ENCODE measurements around the gene TGM4.
"Not testable (repeated sequence)": the region's sequence is repeated elsewhere in the genome, so short reads cannot be mapped to it uniquely, and the experiment has no call there.

Gene TGM4

DNA sequence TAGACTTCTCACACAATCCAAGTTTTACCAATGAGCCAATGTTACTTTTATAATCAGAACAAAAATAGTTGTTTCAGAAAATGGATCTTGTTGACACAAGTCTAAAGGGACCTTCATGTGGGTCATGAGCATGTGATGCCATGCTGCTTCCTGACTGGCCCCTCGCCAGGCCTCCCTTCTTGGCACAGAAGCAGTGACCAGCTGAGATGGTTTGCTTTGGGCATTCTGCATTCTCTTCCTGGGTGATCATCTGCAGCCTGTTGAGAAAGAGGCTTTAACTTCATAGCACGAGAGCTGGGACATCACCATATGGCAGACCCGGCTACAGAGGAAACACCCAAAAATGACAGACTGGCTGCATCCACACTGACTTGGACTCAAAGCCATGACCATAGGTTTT, 45.7 kb downstream of the TGM4 start:
- no peaks in the 10 kb centered on the region for H3K27me3 Mint-ChIP-seq
- peaks cover 2% of the 10 kb centered on the region for H3K36me3 Mint-ChIP-seq
- no peaks in the 10 kb centered on the region for H3K9me3 Mint-ChIP-seq
- no peak overlapping the region for H3K27ac Mint-ChIP-seq
- H3K4me3 Mint-ChIP-seq, result no peak overlapping the region
- no peaks in the 10 kb centered on the region for H3K4me1 Mint-ChIP-seq

- Mint-ChIP-seq H3K27ac (no peak overlapping the region), H3K27me3 (no peaks in the 10 kb centered on the region), H3K4me3 (no peak overlapping the region), H3K36me3 (peaks cover 11% of the 10 kb centered on the region), H3K9me3 (no peaks in the 10 kb centered on the region), H3K4me1 (no peaks in the 10 kb centered on the region)
Observed at GRCh38 chr3:44923632-44924456, 49.4 kb downstream of the TGM4 start.

- Mint-ChIP-seq H3K27me3 (no peaks in the 10 kb centered on the region), H3K4me3 (no peak overlapping the region), H3K9me3 (no peaks in the 10 kb centered on the region), H3K27ac (no peak overlapping the region), H3K36me3 (peaks cover 12% of the 10 kb centered on the region), H3K4me1 (no peaks in the 10 kb centered on the region)
Observed at GRCh38 chr3:44924457-44925084, 50.2 kb downstream of the TGM4 start.

DNA sequence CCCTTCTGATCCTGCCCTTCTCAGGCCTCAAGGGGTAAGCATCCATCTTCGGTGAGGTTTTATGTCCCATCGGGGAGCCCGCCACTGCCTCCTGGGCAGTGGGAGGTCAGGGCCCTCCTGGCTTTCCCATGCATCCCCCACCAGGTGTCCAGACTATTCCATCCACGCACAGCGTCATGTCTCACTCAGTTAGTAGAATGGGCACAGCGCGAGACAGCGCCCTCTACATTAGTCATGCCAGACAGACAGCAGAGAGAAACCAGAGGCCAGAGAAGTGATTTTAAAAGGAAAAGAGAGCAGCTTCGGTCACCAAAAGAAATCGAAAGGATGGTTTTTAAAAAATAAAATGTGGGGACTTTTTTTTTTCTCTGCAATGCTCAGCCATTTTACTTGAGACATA, 51.8 kb downstream of the TGM4 start:
- H3K27ac Mint-ChIP-seq, result no peak overlapping the region
- H3K36me3 Mint-ChIP-seq, result peaks cover 10% of the 10 kb centered on the region

GRCh38 chr3:44926921-44927320, 52.5 kb downstream of the TGM4 start:
- Mint-ChIP-seq H3K27ac (no peak overlapping the region), H3K27me3 (no peaks in the 10 kb centered on the region), H3K36me3 (peaks cover 10% of the 10 kb centered on the region), H3K9me3 (no peaks in the 10 kb centered on the region), H3K4me1 (no peaks in the 10 kb centered on the region), H3K4me3 (no peak overlapping the region)

More for the DNA sequence above, 51.8 kb downstream of the TGM4 start:
- no peaks in the 10 kb centered on the region for H3K4me1 Mint-ChIP-seq
- H3K27me3 Mint-ChIP-seq, result no peaks in the 10 kb centered on the region
- no peak overlapping the region for H3K4me3 Mint-ChIP-seq
- H3K9me3 Mint-ChIP-seq, result no peaks in the 10 kb centered on the region

DNA sequence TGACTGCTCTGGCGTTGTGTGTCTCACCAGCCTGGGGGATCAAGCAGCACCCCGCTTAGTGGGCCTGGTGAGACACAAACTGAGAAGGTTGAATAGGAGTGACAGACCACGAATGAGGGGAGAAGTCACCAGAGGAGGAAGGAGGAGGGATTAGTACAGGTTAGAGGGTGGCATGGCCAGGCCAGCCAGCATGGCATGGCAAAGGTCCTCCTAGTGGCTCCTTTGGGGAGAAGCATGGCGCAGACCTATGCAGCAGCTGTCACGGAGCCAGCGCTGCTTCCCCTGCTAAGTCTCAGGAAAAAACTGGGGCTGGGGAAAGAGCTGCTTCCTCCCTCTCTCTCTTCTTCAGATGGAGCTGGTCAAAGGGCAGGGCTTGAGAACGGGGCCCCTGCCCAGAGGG, 53.0 kb downstream of the TGM4 start:
- H3K4me3 Mint-ChIP-seq, result no peak overlapping the region
- H3K4me1 Mint-ChIP-seq, result no peaks in the 10 kb centered on the region
- H3K9me3 Mint-ChIP-seq, result no peaks in the 10 kb centered on the region
- H3K27me3 Mint-ChIP-seq, result no peaks in the 10 kb centered on the region
- peaks cover 10% of the 10 kb centered on the region for H3K36me3 Mint-ChIP-seq
- no peak overlapping the region for H3K27ac Mint-ChIP-seq

- peaks cover 12% of the 10 kb centered on the region for H3K36me3 Mint-ChIP-seq
- H3K4me1 Mint-ChIP-seq, result peaks cover 4% of the 10 kb centered on the region
- H3K9me3 Mint-ChIP-seq, result no peaks in the 10 kb centered on the region
- H3K27me3 Mint-ChIP-seq, result no peaks in the 10 kb centered on the region
- no peak overlapping the region for H3K27ac Mint-ChIP-seq
- H3K4me3 Mint-ChIP-seq, result no peak overlapping the region
Observed at GRCh38 chr3:44929782-44930181, 55.4 kb downstream of the TGM4 start.

DNA sequence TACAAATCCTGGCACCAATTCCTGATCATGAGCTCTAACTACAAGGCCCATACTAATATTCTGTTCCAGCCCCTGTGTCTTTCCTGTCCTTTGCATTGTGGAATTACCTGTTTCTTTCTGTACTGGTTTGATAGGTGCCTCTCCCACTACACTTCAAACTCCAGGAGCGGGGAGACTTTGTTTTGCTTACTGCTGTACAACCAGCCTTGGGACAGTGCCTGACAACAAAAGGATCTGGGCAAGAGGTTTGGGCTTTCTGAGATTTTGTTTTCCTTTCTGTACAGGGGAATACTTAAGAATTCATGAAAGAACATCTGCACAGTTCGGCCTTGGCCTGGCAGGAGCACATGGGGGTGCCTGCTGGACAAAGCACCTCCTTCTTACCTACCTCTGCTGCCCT, 56.5 kb downstream of the TGM4 start:
- peaks cover 9% of the 10 kb centered on the region for H3K4me1 Mint-ChIP-seq
- H3K9me3 Mint-ChIP-seq, result no peaks in the 10 kb centered on the region
- H3K36me3 Mint-ChIP-seq, result peaks cover 12% of the 10 kb centered on the region
- no peak overlapping the region for H3K4me3 Mint-ChIP-seq
- H3K27me3 Mint-ChIP-seq, result no peaks in the 10 kb centered on the region
- H3K27ac Mint-ChIP-seq, result no peak overlapping the region

DNA sequence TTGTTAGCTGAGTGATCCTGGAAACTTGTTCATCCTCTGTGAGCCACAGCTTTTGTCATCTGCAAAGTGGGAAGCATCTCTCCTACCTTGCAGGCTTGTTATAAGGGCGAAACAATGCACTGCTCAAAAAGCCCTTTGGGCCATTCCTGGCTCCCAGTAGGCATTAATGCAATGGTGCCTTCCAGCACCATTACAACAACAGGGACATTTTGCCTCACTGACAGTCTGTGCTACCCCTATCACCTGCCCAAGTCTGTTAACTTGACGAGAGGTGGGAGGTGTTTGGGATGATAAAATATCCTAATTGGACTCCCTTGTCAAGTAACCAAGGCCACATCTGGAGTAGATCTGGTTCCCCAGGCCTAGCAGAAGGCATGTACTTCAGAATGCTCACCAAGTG, 57.4 kb downstream of the TGM4 start:
- Mint-ChIP-seq H3K9me3 (no peaks in the 10 kb centered on the region), H3K27me3 (no peaks in the 10 kb centered on the region), H3K4me1 (peaks cover 14% of the 10 kb centered on the region), H3K27ac (no peak overlapping the region), H3K36me3 (peaks cover 9% of the 10 kb centered on the region), H3K4me3 (no peak overlapping the region)

DNA sequence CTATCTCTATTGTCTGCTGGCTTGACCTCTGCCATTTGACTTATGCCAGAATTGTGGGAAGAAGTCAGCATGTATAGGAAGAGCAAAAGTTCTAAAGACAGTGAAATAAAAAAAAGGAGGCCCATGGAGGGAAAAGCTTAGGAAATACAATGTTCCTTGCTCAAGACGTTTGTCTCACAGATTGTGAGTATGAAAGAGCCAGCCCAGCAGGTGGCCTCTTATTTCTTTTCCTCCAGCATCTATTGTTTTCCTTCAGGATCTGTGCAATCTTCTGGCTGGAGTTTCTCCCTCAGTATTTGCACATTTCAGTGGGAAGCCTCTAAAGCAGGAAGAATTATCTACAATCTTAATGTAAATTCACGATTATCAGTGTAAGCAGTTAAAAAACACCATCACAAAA, 57.9 kb downstream of the TGM4 start:
- H3K9me3 Mint-ChIP-seq, result no peaks in the 10 kb centered on the region
- H3K4me3 Mint-ChIP-seq, result no peak overlapping the region
- H3K27ac Mint-ChIP-seq, result no peak overlapping the region
- H3K4me1 Mint-ChIP-seq, result peaks cover 14% of the 10 kb centered on the region
- H3K27me3 Mint-ChIP-seq, result no peaks in the 10 kb centered on the region
- H3K36me3 Mint-ChIP-seq, result peaks cover 9% of the 10 kb centered on the region

GRCh38 chr3:44932986-44933944, 58.9 kb downstream of the TGM4 start:
- Mint-ChIP-seq H3K36me3 (peaks cover 9% of the 10 kb centered on the region), H3K4me3 (no peak overlapping the region), H3K27me3 (no peaks in the 10 kb centered on the region), H3K9me3 (no peaks in the 10 kb centered on the region), H3K4me1 (peaks cover 14% of the 10 kb centered on the region), H3K27ac (no peak overlapping the region)

- no peak overlapping the region for H3K4me3 Mint-ChIP-seq
- peaks cover 15% of the 10 kb centered on the region for H3K36me3 Mint-ChIP-seq
- H3K4me1 Mint-ChIP-seq, result peaks cover 10% of the 10 kb centered on the region
- no peaks in the 10 kb centered on the region for H3K9me3 Mint-ChIP-seq
- H3K27ac Mint-ChIP-seq, result no peak overlapping the region
- no peaks in the 10 kb centered on the region for H3K27me3 Mint-ChIP-seq
Observed at GRCh38 chr3:44939581-44940036, 65.2 kb downstream of the TGM4 start.

DNA sequence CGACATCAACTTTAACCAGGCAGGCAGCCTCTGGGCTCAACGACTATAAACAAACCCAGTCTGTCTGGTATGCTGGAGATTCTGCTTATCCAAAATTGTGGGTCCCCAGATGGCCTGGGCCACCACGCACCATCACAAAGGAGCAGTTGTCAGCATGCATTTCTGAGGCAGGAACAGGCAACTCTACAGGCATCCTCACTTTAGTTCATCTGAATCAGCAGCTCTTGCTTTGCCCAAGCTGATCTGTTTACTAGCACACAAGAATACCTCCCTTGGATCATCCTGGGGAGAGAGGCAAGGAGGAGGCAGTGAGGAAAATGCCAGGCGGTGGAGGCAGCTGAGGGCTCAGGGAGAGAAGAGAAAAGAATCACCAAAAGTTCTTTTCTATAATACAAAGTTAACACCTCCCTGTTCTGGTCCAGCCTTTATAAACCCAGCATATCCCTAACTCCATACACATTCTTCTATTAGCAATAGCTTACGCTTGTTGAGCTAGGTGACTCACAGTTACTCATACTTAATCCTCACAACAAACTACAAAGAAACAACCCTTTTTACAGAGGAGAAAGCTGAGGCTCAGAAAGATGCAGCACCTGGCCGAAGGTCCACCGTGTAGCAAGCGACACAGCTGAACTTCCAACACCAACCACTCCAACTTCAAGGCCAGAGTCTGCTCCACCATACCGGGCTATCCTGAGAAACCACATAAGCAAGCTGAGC, 68.0 kb downstream of the TGM4 start:
- H3K27me3 Mint-ChIP-seq, result no peaks in the 10 kb centered on the region
- H3K36me3 Mint-ChIP-seq, result peaks cover 16% of the 10 kb centered on the region
- no peak overlapping the region for H3K27ac Mint-ChIP-seq
- H3K9me3 Mint-ChIP-seq, result no peaks in the 10 kb centered on the region
- H3K4me1 Mint-ChIP-seq, result peaks cover 7% of the 10 kb centered on the region
- H3K4me3 Mint-ChIP-seq, result no peak overlapping the region

DNA sequence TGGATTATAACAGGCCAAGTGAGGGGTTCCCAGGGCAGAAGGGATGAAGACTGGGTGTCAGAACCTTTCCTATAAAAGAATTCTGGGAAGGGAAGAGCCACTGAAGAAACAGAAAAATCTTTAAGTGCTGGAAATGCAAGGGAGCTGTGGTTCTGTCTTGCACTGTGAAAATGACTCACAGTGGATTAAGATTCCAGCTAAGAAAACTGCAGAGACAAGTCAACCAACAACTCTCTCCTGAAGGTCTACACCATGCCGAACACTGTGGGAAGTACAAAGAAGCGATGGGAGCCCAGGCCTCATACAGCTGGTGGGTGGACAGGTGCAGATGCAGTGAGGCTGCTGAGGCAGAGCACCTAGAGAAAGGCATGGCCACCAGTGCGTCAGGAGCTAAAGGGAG, 73.8 kb downstream of the TGM4 start:
- no peak overlapping the region for H3K27ac Mint-ChIP-seq
- H3K4me3 Mint-ChIP-seq, result no peak overlapping the region
- peaks cover 27% of the 10 kb centered on the region for H3K4me1 Mint-ChIP-seq
- no peaks in the 10 kb centered on the region for H3K27me3 Mint-ChIP-seq
- no peaks in the 10 kb centered on the region for H3K9me3 Mint-ChIP-seq
- H3K36me3 Mint-ChIP-seq, result peaks cover 13% of the 10 kb centered on the region

DNA sequence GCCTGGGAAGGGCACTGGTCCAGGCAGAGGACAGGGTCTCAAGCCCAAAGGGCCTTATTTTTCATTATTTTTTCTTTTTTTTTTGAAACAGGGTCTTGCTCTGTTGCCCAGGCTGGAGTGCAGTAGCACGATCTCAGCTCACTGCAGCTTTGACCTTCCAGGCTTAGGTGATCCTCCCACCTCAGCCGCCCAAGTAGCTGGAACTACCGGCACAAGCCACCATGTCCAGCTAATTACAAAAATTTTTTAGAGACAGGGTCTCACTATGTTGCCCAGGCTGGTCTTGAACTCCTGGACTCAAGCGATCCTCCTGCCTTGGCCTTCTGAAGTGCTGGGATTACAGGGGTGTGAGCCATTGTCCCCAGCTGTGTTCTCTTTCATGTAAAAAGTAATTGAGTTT, 75.4 kb downstream of the TGM4 start:
- H3K27me3 Mint-ChIP-seq, H3K9me3 Mint-ChIP-seq, H3K4me3 Mint-ChIP-seq: not testable (repeated sequence)

More for the DNA sequence above, 75.4 kb downstream of the TGM4 start:
- peaks cover 27% of the 10 kb centered on the region for H3K4me1 Mint-ChIP-seq
- not testable (repeated sequence) for H3K27ac Mint-ChIP-seq
- H3K36me3 Mint-ChIP-seq, result peaks cover 10% of the 10 kb centered on the region

Measured in activated naive CD4-positive, alpha-beta T cell treated with anti-CD3 and anti-CD28 coated beads, Interleukin-2, amount 50 U/mL, for 24 hours (primary cell).